Measurements from ENCODE around the gene TAGLN3.

DNA sequence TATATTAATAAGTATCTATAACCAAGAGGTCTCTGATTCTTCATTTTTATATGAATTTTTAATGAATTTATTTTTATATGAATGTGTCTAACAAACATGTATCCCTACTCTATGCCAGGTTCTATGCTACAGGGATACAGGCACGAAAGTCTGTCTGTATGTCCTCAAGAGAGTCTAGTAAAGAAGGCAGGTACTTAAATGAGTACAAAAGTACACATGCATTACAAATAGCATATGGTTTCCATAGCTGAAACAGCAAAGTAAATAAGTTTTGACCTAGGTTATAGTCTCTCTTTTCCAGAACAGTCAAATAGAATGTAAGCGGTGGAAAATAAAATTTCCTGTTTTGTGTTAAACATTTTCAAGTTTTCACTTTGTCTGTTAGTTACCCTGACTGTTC, 33.2 kb upstream of the TAGLN3 start:
- TF ChIP-seq, protein P1, sequence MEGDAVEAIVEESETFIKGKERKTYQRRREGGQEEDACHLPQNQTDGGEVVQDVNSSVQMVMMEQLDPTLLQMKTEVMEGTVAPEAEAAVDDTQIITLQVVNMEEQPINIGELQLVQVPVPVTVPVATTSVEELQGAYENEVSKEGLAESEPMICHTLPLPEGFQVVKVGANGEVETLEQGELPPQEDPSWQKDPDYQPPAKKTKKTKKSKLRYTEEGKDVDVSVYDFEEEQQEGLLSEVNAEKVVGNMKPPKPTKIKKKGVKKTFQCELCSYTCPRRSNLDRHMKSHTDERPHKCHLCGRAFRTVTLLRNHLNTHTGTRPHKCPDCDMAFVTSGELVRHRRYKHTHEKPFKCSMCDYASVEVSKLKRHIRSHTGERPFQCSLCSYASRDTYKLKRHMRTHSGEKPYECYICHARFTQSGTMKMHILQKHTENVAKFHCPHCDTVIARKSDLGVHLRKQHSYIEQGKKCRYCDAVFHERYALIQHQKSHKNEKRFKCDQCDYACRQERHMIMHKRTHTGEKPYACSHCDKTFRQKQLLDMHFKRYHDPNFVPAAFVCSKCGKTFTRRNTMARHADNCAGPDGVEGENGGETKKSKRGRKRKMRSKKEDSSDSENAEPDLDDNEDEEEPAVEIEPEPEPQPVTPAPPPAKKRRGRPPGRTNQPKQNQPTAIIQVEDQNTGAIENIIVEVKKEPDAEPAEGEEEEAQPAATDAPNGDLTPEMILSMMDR (IDR thresholded peaks at IDR 0.05), result no peak
- TF ChIP-seq POLR2AphosphoS5 (IDR thresholded peaks at IDR 0.05; ENCODE audit: low read depth, low read length) (no peak), SIN3A (IDR thresholded peaks at IDR 0.05; ENCODE audit: borderline replicate concordance, insufficient read depth, low read depth, low read length) (no peak), TCF7L2 (IDR thresholded peaks at IDR 0.05; ENCODE audit: low read depth, low read length) (no peak)
- TF ChIP-seq, protein P2, sequence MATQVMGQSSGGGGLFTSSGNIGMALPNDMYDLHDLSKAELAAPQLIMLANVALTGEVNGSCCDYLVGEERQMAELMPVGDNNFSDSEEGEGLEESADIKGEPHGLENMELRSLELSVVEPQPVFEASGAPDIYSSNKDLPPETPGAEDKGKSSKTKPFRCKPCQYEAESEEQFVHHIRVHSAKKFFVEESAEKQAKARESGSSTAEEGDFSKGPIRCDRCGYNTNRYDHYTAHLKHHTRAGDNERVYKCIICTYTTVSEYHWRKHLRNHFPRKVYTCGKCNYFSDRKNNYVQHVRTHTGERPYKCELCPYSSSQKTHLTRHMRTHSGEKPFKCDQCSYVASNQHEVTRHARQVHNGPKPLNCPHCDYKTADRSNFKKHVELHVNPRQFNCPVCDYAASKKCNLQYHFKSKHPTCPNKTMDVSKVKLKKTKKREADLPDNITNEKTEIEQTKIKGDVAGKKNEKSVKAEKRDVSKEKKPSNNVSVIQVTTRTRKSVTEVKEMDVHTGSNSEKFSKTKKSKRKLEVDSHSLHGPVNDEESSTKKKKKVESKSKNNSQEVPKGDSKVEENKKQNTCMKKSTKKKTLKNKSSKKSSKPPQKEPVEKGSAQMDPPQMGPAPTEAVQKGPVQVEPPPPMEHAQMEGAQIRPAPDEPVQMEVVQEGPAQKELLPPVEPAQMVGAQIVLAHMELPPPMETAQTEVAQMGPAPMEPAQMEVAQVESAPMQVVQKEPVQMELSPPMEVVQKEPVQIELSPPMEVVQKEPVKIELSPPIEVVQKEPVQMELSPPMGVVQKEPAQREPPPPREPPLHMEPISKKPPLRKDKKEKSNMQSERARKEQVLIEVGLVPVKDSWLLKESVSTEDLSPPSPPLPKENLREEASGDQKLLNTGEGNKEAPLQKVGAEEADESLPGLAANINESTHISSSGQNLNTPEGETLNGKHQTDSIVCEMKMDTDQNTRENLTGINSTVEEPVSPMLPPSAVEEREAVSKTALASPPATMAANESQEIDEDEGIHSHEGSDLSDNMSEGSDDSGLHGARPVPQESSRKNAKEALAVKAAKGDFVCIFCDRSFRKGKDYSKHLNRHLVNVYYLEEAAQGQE (IDR thresholded peaks at IDR 0.05; ENCODE audit: insufficient read depth in 1 of 2, low read depth in 2 of 2, low read length in 1 of 2), result no peak
